HEK293 (cell line): Measurements from ENCODE around the gene ABL2.
"Not testable (repeated sequence)": the region's sequence is repeated elsewhere in the genome, so short reads cannot be mapped to it uniquely, and the experiment has no call there.

Experiments used
- CTCF ChIA-PET: fragments of 350-600 bp; formaldehyde crosslinking; extraction: SDS; loops from one replicate; lab custom pipeline; 2021; ENCODE audit warnings: antibody characterized with exemption; lab: Yijun Ruan, JAX
- POLR2A ChIA-PET: fragments of 300-600 bp; formaldehyde crosslinking; extraction: SDS; loops from one replicate; lab custom pipeline; 2020; ENCODE audit warnings: antibody characterized with exemption, inconsistent platforms; lab: Yijun Ruan, JAX
- H3K27ac ChIP-seq: fragments of 200-500 bp; sonication (Bioruptor generic); 2 replicates; pipeline ENCODE4 v1.5.1; 2014; ENCODE audit warnings: low read depth, low read length, control low read depth, inconsistent platforms; ENCODE audit errors: extremely low read depth
- H3K36me3 ChIP-seq, 2 experiments: fragments of 200-500 bp in 1 of 2; sonication (Bioruptor generic) in 1 of 2; 1 replicate in 1 of 2; 2 replicates in 1 of 2; pipeline ENCODE4 v1.5.1; 2014 to 2017; ENCODE audit warnings: inconsistent platforms in 2 of 2, low read length in 2 of 2; ENCODE audit not compliant: control insufficient read depth in 2 of 2, insufficient read depth in 1 of 2
- H3K4me1 ChIP-seq: fragments of 200-500 bp; sonication (Bioruptor generic); 2 replicates; pipeline ENCODE4 v1.5.1; 2014; ENCODE audit warnings: mild to moderate bottlenecking, low read length, inconsistent platforms; ENCODE audit not compliant: control insufficient read depth, insufficient read depth
- H3K4me3 ChIP-seq: 2 replicates; pipeline ENCODE4 v1.5.1; 2011; ENCODE audit warnings: low read depth, mild to moderate bottlenecking, control low read depth, low read length, moderate library complexity
- H3K9me3 ChIP-seq: fragments of 200-500 bp; sonication (Bioruptor generic); 2 replicates; pipeline ENCODE4 v1.5.1; 2014; ENCODE audit warnings: low read depth, low read length, inconsistent platforms; ENCODE audit not compliant: control insufficient read depth, insufficient read depth
- KLF1 ChIP-seq: fragments of 450-650 bp; formaldehyde crosslinking; IDR thresholded peaks from 2 replicates; pipeline ENCODE4 v1.5.1; 2016; ENCODE audit warnings: missing biosample characterization, missing genetic modification characterization
- ZNF184 ChIP-seq: fragments of 450-650 bp; IDR thresholded peaks from 2 replicates; pipeline ENCODE4 v1.5.1; 2018; ENCODE audit warnings: missing biosample characterization, mild to moderate bottlenecking, missing genetic modification characterization
- ZNF211 ChIP-seq: fragments of 450-650 bp; formaldehyde crosslinking; IDR thresholded peaks from 2 replicates; pipeline ENCODE4 v1.5.1; 2016; ENCODE audit warnings: low read depth, missing biosample characterization, missing genetic modification characterization
- ZNF366 ChIP-seq: fragments of 450-650 bp; formaldehyde crosslinking; conservative IDR thresholded peaks from 2 replicates; pipeline ENCODE4 v1.5.1; 2016; ENCODE audit warnings: missing biosample characterization, missing genetic modification characterization
- ZNF391 ChIP-seq: fragments of 450-650 bp; formaldehyde crosslinking; IDR thresholded peaks from 2 replicates; pipeline ENCODE4 v1.5.1; 2016; ENCODE audit warnings: low read depth, missing biosample characterization, missing genetic modification characterization, borderline replicate concordance
- ZNF654 ChIP-seq: fragments of 450-650 bp; formaldehyde crosslinking; IDR thresholded peaks from 2 replicates; pipeline ENCODE4 v1.5.1; 2016; ENCODE audit warnings: low read depth, missing biosample characterization, missing genetic modification characterization
- ZNF660 ChIP-seq: fragments of 450-650 bp; IDR thresholded peaks from 2 replicates; pipeline ENCODE4 v1.5.1; 2018; ENCODE audit warnings: missing biosample characterization, mild to moderate bottlenecking, missing genetic modification characterization
- TF ChIP-seq, protein P1 (sequence below): fragments of 450-650 bp; formaldehyde crosslinking; IDR thresholded peaks from 2 replicates; pipeline ENCODE4 v1.5.1; 2016; ENCODE audit warnings: missing biosample characterization, missing genetic modification characterization
- TF ChIP-seq, protein P2 (sequence below): fragments of 450-650 bp; formaldehyde crosslinking; IDR thresholded peaks from 2 replicates; pipeline ENCODE4 v1.5.1; 2016; ENCODE audit warnings: missing biosample characterization, missing genetic modification characterization
- TF ChIP-seq, protein P3 (sequence below): fragments of 450-650 bp; formaldehyde crosslinking; IDR thresholded peaks from 2 replicates; pipeline ENCODE4 v1.5.1; 2016; ENCODE audit warnings: missing biosample characterization, missing genetic modification characterization
- TF ChIP-seq, protein P4 (sequence below): fragments of 450-650 bp; formaldehyde crosslinking; optimal IDR thresholded peaks from 2 replicates; pipeline ENCODE3; 2016; ENCODE audit warnings: missing biosample characterization, mild to moderate bottlenecking, missing genetic modification characterization

Gene ABL2

DNA sequence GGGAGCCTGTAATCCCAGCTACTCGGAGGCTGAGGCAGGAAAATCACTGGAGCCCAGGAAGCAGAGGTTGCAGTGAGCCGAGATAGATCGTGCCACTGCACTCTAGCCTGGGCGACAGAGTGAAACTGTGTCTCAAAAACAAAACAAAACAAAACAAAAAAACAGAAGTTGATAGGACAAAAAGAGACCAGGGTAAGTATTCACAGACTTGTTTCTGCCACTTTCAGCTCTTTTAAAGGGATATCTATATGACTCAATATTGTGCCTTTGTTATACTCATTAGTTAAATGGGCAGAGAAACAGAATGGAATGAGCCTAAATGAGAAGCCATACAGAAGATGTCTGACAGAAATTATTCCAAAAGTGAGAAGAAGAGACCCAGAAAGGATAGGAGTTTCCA, 23.1 kb upstream of the ABL2 start:
- H3K4me3 ChIP-seq: no peak overlapping the region
- TF ChIP-seq ZNF211 (no peak), ZNF391 (tag by site-specific recombination) (no peak), ZNF660 (no peak), ZNF184 (tag by site-specific recombination) (no peak)
- TF ChIP-seq, all 188 proteins: peak for 0
- ChIA-PET CTCF (interaction anchor here (1.0 to 3.5 kb wide), 3 partner anchors 117 to 127 kb away, joined by 3 to 34 read pairs (median 6); no protein-coding TSS in a partner anchor), POLR2A (no interaction called here)
- Histone ChIP-seq H3K27ac (no peak overlapping the region), H3K9me3 (no peaks in the 10 kb centered on the region), H3K4me1 (no peaks in the 10 kb centered on the region), H3K36me3 (no peaks in the 10 kb centered on the region)

DNA sequence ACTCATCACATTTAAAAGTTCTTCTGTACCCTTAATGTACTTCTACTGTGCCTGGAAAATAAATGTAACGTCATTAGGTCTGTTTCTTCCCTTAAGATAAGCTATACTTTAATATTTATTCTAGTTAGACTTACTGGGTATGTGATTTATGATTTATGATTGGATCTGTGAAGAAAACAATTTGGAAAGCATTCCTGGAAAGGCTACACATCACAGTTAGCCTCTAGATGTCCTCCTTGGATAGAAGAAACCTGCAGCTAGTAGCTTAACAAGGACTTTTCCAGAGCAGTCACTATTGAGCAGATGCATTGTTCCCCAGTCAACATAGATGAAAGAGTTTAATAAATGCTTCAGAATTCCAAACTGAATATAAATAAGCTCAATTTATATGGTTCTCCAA, 22.2 kb upstream of the ABL2 start:
- ChIA-PET CTCF (interaction anchor here (0.6 to 3.5 kb wide), 14 partner anchors 14 to 774 kb away, joined by 3 to 34 read pairs (median 4); partner anchors contain the start of gene SOAT1), POLR2A (no interaction called here)
- H3K4me1 ChIP-seq: no peaks in the 10 kb centered on the region
- H3K27ac ChIP-seq: no peak overlapping the region
- H3K9me3 ChIP-seq: no peaks in the 10 kb centered on the region
- TF ChIP-seq, protein P1, sequence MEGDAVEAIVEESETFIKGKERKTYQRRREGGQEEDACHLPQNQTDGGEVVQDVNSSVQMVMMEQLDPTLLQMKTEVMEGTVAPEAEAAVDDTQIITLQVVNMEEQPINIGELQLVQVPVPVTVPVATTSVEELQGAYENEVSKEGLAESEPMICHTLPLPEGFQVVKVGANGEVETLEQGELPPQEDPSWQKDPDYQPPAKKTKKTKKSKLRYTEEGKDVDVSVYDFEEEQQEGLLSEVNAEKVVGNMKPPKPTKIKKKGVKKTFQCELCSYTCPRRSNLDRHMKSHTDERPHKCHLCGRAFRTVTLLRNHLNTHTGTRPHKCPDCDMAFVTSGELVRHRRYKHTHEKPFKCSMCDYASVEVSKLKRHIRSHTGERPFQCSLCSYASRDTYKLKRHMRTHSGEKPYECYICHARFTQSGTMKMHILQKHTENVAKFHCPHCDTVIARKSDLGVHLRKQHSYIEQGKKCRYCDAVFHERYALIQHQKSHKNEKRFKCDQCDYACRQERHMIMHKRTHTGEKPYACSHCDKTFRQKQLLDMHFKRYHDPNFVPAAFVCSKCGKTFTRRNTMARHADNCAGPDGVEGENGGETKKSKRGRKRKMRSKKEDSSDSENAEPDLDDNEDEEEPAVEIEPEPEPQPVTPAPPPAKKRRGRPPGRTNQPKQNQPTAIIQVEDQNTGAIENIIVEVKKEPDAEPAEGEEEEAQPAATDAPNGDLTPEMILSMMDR (tag by site-specific recombination): peak; percentile 41; the same call in 1 of the 2 replicates
- TF ChIP-seq, protein P2, sequence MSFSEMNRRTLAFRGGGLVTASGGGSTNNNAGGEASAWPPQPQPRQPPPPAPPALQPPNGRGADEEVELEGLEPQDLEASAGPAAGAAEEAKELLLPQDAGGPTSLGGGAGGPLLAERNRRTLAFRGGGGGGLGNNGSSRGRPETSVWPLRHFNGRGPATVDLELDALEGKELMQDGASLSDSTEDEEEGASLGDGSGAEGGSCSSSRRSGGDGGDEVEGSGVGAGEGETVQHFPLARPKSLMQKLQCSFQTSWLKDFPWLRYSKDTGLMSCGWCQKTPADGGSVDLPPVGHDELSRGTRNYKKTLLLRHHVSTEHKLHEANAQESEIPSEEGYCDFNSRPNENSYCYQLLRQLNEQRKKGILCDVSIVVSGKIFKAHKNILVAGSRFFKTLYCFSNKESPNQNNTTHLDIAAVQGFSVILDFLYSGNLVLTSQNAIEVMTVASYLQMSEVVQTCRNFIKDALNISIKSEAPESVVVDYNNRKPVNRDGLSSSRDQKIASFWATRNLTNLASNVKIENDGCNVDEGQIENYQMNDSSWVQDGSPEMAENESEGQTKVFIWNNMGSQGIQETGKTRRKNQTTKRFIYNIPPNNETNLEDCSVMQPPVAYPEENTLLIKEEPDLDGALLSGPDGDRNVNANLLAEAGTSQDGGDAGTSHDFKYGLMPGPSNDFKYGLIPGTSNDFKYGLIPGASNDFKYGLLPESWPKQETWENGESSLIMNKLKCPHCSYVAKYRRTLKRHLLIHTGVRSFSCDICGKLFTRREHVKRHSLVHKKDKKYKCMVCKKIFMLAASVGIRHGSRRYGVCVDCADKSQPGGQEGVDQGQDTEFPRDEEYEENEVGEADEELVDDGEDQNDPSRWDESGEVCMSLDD: no peak
- TF ChIP-seq KLF1 (tag by site-specific recombination): no peak
- TF ChIP-seq ZNF654 (tag by site-specific recombination): peak; percentile 73
- TF ChIP-seq, protein P3, sequence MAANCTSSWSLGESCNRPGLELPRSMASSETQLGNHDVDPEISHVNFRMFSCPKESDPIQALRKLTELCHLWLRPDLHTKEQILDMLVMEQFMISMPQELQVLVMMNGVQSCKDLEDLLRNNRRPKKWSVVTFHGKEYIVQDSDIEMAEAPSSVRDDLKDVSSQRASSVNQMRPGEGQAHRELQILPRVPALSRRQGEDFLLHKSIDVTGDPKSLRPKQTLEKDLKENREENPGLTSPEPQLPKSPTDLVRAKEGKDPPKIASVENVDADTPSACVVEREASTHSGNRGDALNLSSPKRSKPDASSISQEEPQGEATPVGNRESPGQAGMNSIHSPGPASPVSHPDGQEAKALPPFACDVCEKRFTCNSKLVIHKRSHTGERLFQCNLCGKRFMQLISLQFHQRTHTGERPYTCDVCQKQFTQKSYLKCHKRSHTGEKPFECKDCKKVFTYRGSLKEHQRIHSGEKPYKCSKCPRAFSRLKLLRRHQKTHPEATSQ (tag by site-specific recombination): no peak
- H3K4me3 ChIP-seq: no peak overlapping the region
- H3K36me3 ChIP-seq: no peaks in the 10 kb centered on the region

GRCh38 chr1:179247923-179248322, 18.4 kb upstream of the ABL2 start:
- CTCF ChIA-PET: no interaction called here
- TF ChIP-seq, protein P4, sequence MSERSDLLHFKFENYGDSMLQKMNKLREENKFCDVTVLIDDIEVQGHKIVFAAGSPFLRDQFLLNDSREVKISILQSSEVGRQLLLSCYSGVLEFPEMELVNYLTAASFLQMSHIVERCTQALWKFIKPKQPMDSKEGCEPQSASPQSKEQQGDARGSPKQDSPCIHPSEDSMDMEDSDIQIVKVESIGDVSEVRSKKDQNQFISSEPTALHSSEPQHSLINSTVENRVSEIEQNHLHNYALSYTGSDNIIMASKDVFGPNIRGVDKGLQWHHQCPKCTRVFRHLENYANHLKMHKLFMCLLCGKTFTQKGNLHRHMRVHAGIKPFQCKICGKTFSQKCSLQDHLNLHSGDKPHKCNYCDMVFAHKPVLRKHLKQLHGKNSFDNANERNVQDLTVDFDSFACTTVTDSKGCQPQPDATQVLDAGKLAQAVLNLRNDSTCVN: no peak
- peak; percentile 86 for TF ChIP-seq ZNF366 (tag by site-specific recombination)
- TF ChIP-seq, all 188 proteins: peak for 1
- no peak overlapping the region for H3K27ac ChIP-seq

GRCh38 chr1:179245426-179245825, 15.9 kb upstream of the ABL2 start:
- CTCF ChIA-PET, POLR2A ChIA-PET, H3K27ac ChIP-seq, H3K9me3 ChIP-seq, H3K4me3 ChIP-seq, H3K36me3 ChIP-seq, H3K4me1 ChIP-seq: not testable (repeated sequence)

More at GRCh38 chr1:179247923-179248322, 18.4 kb upstream of the ABL2 start:
- Histone ChIP-seq H3K9me3 (no peaks in the 10 kb centered on the region), H3K36me3 (no peaks in the 10 kb centered on the region), H3K4me3 (no peak overlapping the region), H3K4me1 (no peaks in the 10 kb centered on the region)
- POLR2A ChIA-PET: no interaction called here
